ENCODE results near the gene STX16. TPM values are rescaled to one million over a fixed set of nuclear protein-coding genes. Genes with fewer than 3 reads are reported as not detected.

Gene STX16
- total RNA-seq, 1 donor = 90.3 TPM

GRCh38 chr20:58651946-58652605 is 993 bp downstream of the STX16 start:
- Histone ChIP-seq H3K4me3 (ENCODE audit: low read length) (peak overlapping the region; percentile 62), H3K27me3 (ENCODE audit: insufficient read depth, low read length) (no peaks in the 10 kb centered on the region), H3K4me1 (ENCODE audit: insufficient read depth, low read length) (peaks cover 30% of the 10 kb centered on the region), H3K9me3 (ENCODE audit: low read depth, low read length) (no peaks in the 10 kb centered on the region)

GRCh38 chr20:58652606-58653294 is 1.7 kb downstream of the STX16 start:
- Histone ChIP-seq H3K4me1 (ENCODE audit: insufficient read depth, low read length) (peaks cover 32% of the 10 kb centered on the region), H3K4me3 (ENCODE audit: low read length) (peak overlapping the region; percentile 62), H3K27me3 (ENCODE audit: insufficient read depth, low read length) (no peaks in the 10 kb centered on the region), H3K9me3 (ENCODE audit: low read depth, low read length) (no peaks in the 10 kb centered on the region)

GRCh38 chr20:58654337-58654736 is 3.3 kb downstream of the STX16 start:
- H3K4me1 ChIP-seq (ENCODE audit: insufficient read depth, low read length) = peaks cover 32% of the 10 kb centered on the region
- no peak overlapping the region for H3K4me3 ChIP-seq (ENCODE audit: low read length)
- no peaks in the 10 kb centered on the region for H3K27me3 ChIP-seq (ENCODE audit: insufficient read depth, low read length)
- no peaks in the 10 kb centered on the region for H3K9me3 ChIP-seq (ENCODE audit: low read depth, low read length)

- Histone ChIP-seq H3K9me3 (ENCODE audit: low read depth, low read length) (no peaks in the 10 kb centered on the region), H3K4me1 (ENCODE audit: insufficient read depth, low read length) (peaks cover 36% of the 10 kb centered on the region), H3K27me3 (ENCODE audit: insufficient read depth, low read length) (no peaks in the 10 kb centered on the region), H3K4me3 (ENCODE audit: low read length) (no peak overlapping the region)
Measured at GRCh38 chr20:58655328-58656107, 4.4 kb downstream of the STX16 start.

- Histone ChIP-seq H3K4me1 (ENCODE audit: insufficient read depth, low read length) (peaks cover 49% of the 10 kb centered on the region), H3K4me3 (ENCODE audit: low read length) (no peak overlapping the region), H3K27me3 (ENCODE audit: insufficient read depth, low read length) (no peaks in the 10 kb centered on the region), H3K9me3 (ENCODE audit: low read depth, low read length) (no peaks in the 10 kb centered on the region)
Measured at GRCh38 chr20:58656831-58657230, 5.7 kb downstream of the STX16 start.

GRCh38 chr20:58657262-58657661 is 6.2 kb downstream of the STX16 start:
- Histone ChIP-seq H3K27me3 (ENCODE audit: insufficient read depth, low read length) (no peaks in the 10 kb centered on the region), H3K9me3 (ENCODE audit: low read depth, low read length) (no peaks in the 10 kb centered on the region), H3K4me1 (ENCODE audit: insufficient read depth, low read length) (peaks cover 53% of the 10 kb centered on the region)

GRCh38 chr20:58657986-58658385 is 6.9 kb downstream of the STX16 start:
- Histone ChIP-seq H3K4me3 (ENCODE audit: low read length) (no peak overlapping the region), H3K4me1 (ENCODE audit: insufficient read depth, low read length) (peaks cover 49% of the 10 kb centered on the region), H3K27me3 (ENCODE audit: insufficient read depth, low read length) (no peaks in the 10 kb centered on the region), H3K9me3 (ENCODE audit: low read depth, low read length) (no peaks in the 10 kb centered on the region)

More at GRCh38 chr20:58657262-58657661, 6.2 kb downstream of the STX16 start:
- H3K4me3 ChIP-seq (ENCODE audit: low read length) = no peak overlapping the region

- Histone ChIP-seq H3K27me3 (ENCODE audit: insufficient read depth, low read length) (no peaks in the 10 kb centered on the region), H3K4me3 (ENCODE audit: low read length) (no peak overlapping the region), H3K9me3 (ENCODE audit: low read depth, low read length) (no peaks in the 10 kb centered on the region), H3K4me1 (ENCODE audit: insufficient read depth, low read length) (peaks cover 43% of the 10 kb centered on the region)
Measured at GRCh38 chr20:58658760-58659159, 7.7 kb downstream of the STX16 start.

- H3K9me3 ChIP-seq (ENCODE audit: low read depth, low read length) = no peaks in the 10 kb centered on the region
- no peaks in the 10 kb centered on the region for H3K27me3 ChIP-seq (ENCODE audit: insufficient read depth, low read length)
- no peak overlapping the region for H3K4me3 ChIP-seq (ENCODE audit: low read length)
- peaks cover 43% of the 10 kb centered on the region for H3K4me1 ChIP-seq (ENCODE audit: insufficient read depth, low read length)
Measured at GRCh38 chr20:58659841-58660240, 8.8 kb downstream of the STX16 start.

GRCh38 chr20:58660855-58661597 is 9.9 kb downstream of the STX16 start:
- Histone ChIP-seq H3K4me1 (ENCODE audit: insufficient read depth, low read length) (peaks cover 35% of the 10 kb centered on the region), H3K4me3 (ENCODE audit: low read length) (no peak overlapping the region)

GRCh38 chr20:58661598-58662473 is 10.8 kb downstream of the STX16 start:
- Histone ChIP-seq H3K9me3 (ENCODE audit: low read depth, low read length) (no peaks in the 10 kb centered on the region), H3K27me3 (ENCODE audit: insufficient read depth, low read length) (no peaks in the 10 kb centered on the region), H3K4me1 (ENCODE audit: insufficient read depth, low read length) (peaks cover 33% of the 10 kb centered on the region), H3K4me3 (ENCODE audit: low read length) (no peak overlapping the region)

More at GRCh38 chr20:58660855-58661597, 9.9 kb downstream of the STX16 start:
- Histone ChIP-seq H3K27me3 (ENCODE audit: insufficient read depth, low read length) (no peaks in the 10 kb centered on the region), H3K9me3 (ENCODE audit: low read depth, low read length) (no peaks in the 10 kb centered on the region)

- H3K4me1 ChIP-seq (ENCODE audit: insufficient read depth, low read length) = peaks cover 26% of the 10 kb centered on the region
Measured at GRCh38 chr20:58664331-58664730, 13.2 kb downstream of the STX16 start.

GRCh38 chr20:58664883-58665282 is 13.8 kb downstream of the STX16 start:
- no peak overlapping the region for H3K4me3 ChIP-seq (ENCODE audit: low read length)
- no peaks in the 10 kb centered on the region for H3K27me3 ChIP-seq (ENCODE audit: insufficient read depth, low read length)
- H3K4me1 ChIP-seq (ENCODE audit: insufficient read depth, low read length) = peaks cover 22% of the 10 kb centered on the region
- no peaks in the 10 kb centered on the region for H3K9me3 ChIP-seq (ENCODE audit: low read depth, low read length)

More at GRCh38 chr20:58664331-58664730, 13.2 kb downstream of the STX16 start:
- H3K9me3 ChIP-seq (ENCODE audit: low read depth, low read length) = no peaks in the 10 kb centered on the region
- H3K27me3 ChIP-seq (ENCODE audit: insufficient read depth, low read length) = no peaks in the 10 kb centered on the region
- H3K4me3 ChIP-seq (ENCODE audit: low read length) = no peak overlapping the region

GRCh38 chr20:58665606-58666005 is 14.5 kb downstream of the STX16 start:
- Histone ChIP-seq H3K4me1 (ENCODE audit: insufficient read depth, low read length) (peaks cover 16% of the 10 kb centered on the region), H3K9me3 (ENCODE audit: low read depth, low read length) (no peaks in the 10 kb centered on the region), H3K4me3 (ENCODE audit: low read length) (no peak overlapping the region), H3K27me3 (ENCODE audit: insufficient read depth, low read length) (no peaks in the 10 kb centered on the region)

Measured in mononuclear cell (primary cell).